ENCODE results near the gene NR6A1. TPM values are rescaled to one million over a fixed set of nuclear protein-coding genes. Genes with fewer than 3 reads are reported as not detected.

The NR6A1 gene
- polyA plus RNA-seq, 1 experiment, result 0.10 TPM

GRCh38 chr9:124699575-124699974 is 71.5 kb downstream of the NR6A1 start:
- TF ChIP-seq, protein P1, sequence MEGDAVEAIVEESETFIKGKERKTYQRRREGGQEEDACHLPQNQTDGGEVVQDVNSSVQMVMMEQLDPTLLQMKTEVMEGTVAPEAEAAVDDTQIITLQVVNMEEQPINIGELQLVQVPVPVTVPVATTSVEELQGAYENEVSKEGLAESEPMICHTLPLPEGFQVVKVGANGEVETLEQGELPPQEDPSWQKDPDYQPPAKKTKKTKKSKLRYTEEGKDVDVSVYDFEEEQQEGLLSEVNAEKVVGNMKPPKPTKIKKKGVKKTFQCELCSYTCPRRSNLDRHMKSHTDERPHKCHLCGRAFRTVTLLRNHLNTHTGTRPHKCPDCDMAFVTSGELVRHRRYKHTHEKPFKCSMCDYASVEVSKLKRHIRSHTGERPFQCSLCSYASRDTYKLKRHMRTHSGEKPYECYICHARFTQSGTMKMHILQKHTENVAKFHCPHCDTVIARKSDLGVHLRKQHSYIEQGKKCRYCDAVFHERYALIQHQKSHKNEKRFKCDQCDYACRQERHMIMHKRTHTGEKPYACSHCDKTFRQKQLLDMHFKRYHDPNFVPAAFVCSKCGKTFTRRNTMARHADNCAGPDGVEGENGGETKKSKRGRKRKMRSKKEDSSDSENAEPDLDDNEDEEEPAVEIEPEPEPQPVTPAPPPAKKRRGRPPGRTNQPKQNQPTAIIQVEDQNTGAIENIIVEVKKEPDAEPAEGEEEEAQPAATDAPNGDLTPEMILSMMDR (IDR thresholded peaks at IDR 0.05; ENCODE audit: low read depth, low read length), result no peak
- no peak overlapping the region for H3K27ac ChIP-seq (ENCODE audit: low read depth, low read length)
- DNase-seq (ENCODE audit: low read depth, low spot score), result no peak
- no peaks in the 10 kb centered on the region for H3K27me3 ChIP-seq (ENCODE audit: control insufficient read depth, insufficient read depth, low read length)
- CTCF ChIA-PET, result interaction anchor here (0.6 to 2.8 kb wide), 3 partner anchors 12 to 82 kb away, joined by 3 to 9 read pairs (median 8); no protein-coding TSS in a partner anchor
- no peak overlapping the region for H3K4me3 ChIP-seq (ENCODE audit: low read depth, low read length)
- POLR2A ChIA-PET, result no interaction called here
- H3K9me3 ChIP-seq (ENCODE audit: control insufficient read depth, insufficient read depth, low read length), result peaks cover 4% of the 10 kb centered on the region

GRCh38 chr9:124698265-124698664 is 72.8 kb downstream of the NR6A1 start:
- ChIA-PET CTCF (interaction anchor here (2.8 kb wide), 2 partner anchors 14 to 81 kb away, joined by 8 to 9 read pairs; no protein-coding TSS in a partner anchor), POLR2A (interaction anchor here (1.6 kb wide), 1 partner anchor 39 kb away, joined by 11 read pairs; no protein-coding TSS in a partner anchor)
- Histone ChIP-seq H3K4me3 (ENCODE audit: low read depth, low read length) (no peak overlapping the region), H3K27ac (ENCODE audit: low read depth, low read length) (peak overlapping the region; percentile 54), H3K9me3 (ENCODE audit: control insufficient read depth, insufficient read depth, low read length) (no peaks in the 10 kb centered on the region), H3K27me3 (ENCODE audit: control insufficient read depth, insufficient read depth, low read length) (no peaks in the 10 kb centered on the region)
- DNase-seq (ENCODE audit: low read depth, low spot score), result no peak
- TF ChIP-seq, protein P1 (IDR thresholded peaks at IDR 0.05; ENCODE audit: low read depth, low read length), result no peak

GRCh38 chr9:124697326-124698200 is 73.5 kb downstream of the NR6A1 start:
- CTCF ChIA-PET, result interaction anchor here (2.8 kb wide), 2 partner anchors 14 to 80 kb away, joined by 8 to 9 read pairs; no protein-coding TSS in a partner anchor
- Histone ChIP-seq H3K4me3 (ENCODE audit: low read depth, low read length) (no peak overlapping the region), H3K27ac (ENCODE audit: low read depth, low read length) (peak overlapping the region; percentile 54), H3K27me3 (ENCODE audit: control insufficient read depth, insufficient read depth, low read length) (no peaks in the 10 kb centered on the region), H3K9me3 (ENCODE audit: control insufficient read depth, insufficient read depth, low read length) (no peaks in the 10 kb centered on the region)
- TF ChIP-seq, protein P1 (IDR thresholded peaks at IDR 0.05; ENCODE audit: low read depth, low read length), result no peak
- DNase-seq (ENCODE audit: low read depth, low spot score), result no peak
- POLR2A ChIA-PET, result interaction anchor here (1.6 kb wide), 1 partner anchor 38 kb away, joined by 11 read pairs; no protein-coding TSS in a partner anchor

GRCh38 chr9:124696101-124696500 is 75.0 kb downstream of the NR6A1 start:
- H3K27me3 ChIP-seq (ENCODE audit: control insufficient read depth, insufficient read depth, low read length), result no peaks in the 10 kb centered on the region
- no peaks in the 10 kb centered on the region for H3K9me3 ChIP-seq (ENCODE audit: control insufficient read depth, insufficient read depth, low read length)
- H3K27ac ChIP-seq (ENCODE audit: low read depth, low read length), result peak overlapping the region; percentile 40
- no peak overlapping the region for H3K4me3 ChIP-seq (ENCODE audit: low read depth, low read length)
- ChIA-PET POLR2A (interaction anchor here (1.0 kb wide), 1 partner anchor 37 kb away, joined by 3 read pairs; no protein-coding TSS in a partner anchor), CTCF (interaction anchor here (0.6 to 0.9 kb wide), 2 partner anchors 76 to 79 kb away, joined by 3 read pairs; no protein-coding TSS in a partner anchor)
- TF ChIP-seq, protein P1 (IDR thresholded peaks at IDR 0.05; ENCODE audit: low read depth, low read length), result no peak
- no peak for DNase-seq (ENCODE audit: low read depth, low spot score)
